Measurements from ENCODE around the gene STX18.

DNA sequence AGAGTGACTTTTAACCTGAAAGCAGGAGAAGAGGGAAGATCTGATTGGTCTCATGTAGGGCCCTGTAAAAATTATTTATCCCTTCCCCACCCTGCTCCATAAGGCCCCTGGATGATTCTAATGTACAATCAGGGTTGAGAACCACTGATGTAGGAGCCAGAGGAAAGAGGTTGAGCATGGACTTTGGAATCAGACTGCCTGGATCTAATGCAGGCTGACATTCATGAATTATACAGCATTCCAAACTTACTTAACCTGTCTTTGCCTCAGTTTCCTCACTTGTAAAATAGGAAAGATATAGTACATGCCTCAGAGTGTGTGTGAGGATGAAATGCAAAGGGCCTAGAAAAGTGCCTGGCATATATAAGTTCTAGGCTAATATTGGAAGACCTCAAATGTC lies 47.0 kb downstream of the STX18 start:
- TF ChIP-seq JUND (IDR thresholded peaks at IDR 0.05), result no peak
- TF ChIP-seq, protein P1, sequence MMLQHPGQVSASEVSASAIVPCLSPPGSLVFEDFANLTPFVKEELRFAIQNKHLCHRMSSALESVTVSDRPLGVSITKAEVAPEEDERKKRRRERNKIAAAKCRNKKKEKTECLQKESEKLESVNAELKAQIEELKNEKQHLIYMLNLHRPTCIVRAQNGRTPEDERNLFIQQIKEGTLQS (IDR thresholded peaks at IDR 0.05), result no peak
- TF ChIP-seq, protein P2, sequence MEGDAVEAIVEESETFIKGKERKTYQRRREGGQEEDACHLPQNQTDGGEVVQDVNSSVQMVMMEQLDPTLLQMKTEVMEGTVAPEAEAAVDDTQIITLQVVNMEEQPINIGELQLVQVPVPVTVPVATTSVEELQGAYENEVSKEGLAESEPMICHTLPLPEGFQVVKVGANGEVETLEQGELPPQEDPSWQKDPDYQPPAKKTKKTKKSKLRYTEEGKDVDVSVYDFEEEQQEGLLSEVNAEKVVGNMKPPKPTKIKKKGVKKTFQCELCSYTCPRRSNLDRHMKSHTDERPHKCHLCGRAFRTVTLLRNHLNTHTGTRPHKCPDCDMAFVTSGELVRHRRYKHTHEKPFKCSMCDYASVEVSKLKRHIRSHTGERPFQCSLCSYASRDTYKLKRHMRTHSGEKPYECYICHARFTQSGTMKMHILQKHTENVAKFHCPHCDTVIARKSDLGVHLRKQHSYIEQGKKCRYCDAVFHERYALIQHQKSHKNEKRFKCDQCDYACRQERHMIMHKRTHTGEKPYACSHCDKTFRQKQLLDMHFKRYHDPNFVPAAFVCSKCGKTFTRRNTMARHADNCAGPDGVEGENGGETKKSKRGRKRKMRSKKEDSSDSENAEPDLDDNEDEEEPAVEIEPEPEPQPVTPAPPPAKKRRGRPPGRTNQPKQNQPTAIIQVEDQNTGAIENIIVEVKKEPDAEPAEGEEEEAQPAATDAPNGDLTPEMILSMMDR (IDR thresholded peaks at IDR 0.05; ENCODE audit: low read depth, low read length, missing input control), result no peak

Measured in liver (tissue), 3 donors.